ENCODE data around the gene GOLM1. TPM values are rescaled to one million over a fixed set of nuclear protein-coding genes. Genes with fewer than 3 reads are reported as not detected.

The GOLM1 gene
- total RNA-seq, 1 experiment from 2014 or later = 33.9 TPM

GRCh38 chr9:86141843-86142242 is 42.5 kb upstream of the GOLM1 start:
- intact Hi-C loops (cut with micrococcal nuclease) = no loop called here
- no peak for DNase-seq (ENCODE audit: unreplicated experiment)
- no peak overlapping the region for H3K4me3 Mint-ChIP-seq (ENCODE audit: unreplicated experiment)
- ChIA-PET CTCF (interaction anchor here (0.6 kb wide), 1 partner anchor 82 kb away, joined by 3 read pairs; no protein-coding TSS in a partner anchor), POLR2A (no interaction called here)
- peaks cover 9% of the 10 kb centered on the region for H3K4me1 Mint-ChIP-seq (ENCODE audit: insufficient read depth, unreplicated experiment)
- BruUV-seq (replicated peaks) = no TSS peak
- TF ChIP-seq CTCF (IDR thresholded peaks at IDR 0.05; ENCODE audit: unreplicated experiment) = no peak
- peaks cover 9% of the 10 kb centered on the region for H3K9me3 Mint-ChIP-seq (ENCODE audit: unreplicated experiment)
- no peaks in the 10 kb centered on the region for H3K36me3 Mint-ChIP-seq (ENCODE audit: insufficient read depth, unreplicated experiment)
- no peak overlapping the region for H3K27ac Mint-ChIP-seq (ENCODE audit: low read depth, unreplicated experiment)
- H3K27me3 Mint-ChIP-seq (ENCODE audit: insufficient read depth, unreplicated experiment) = no peaks in the 10 kb centered on the region

GRCh38 chr9:86135371-86135770 is 36.0 kb upstream of the GOLM1 start:
- no peaks in the 10 kb centered on the region for H3K27me3 Mint-ChIP-seq (ENCODE audit: insufficient read depth, unreplicated experiment)
- TF ChIP-seq CTCF (IDR thresholded peaks at IDR 0.05; ENCODE audit: unreplicated experiment) = no peak
- ChIA-PET POLR2A (no interaction called here), CTCF (interaction anchor here (0.7 kb wide), 1 partner anchor 35 kb away, joined by 4 read pairs; no protein-coding TSS in a partner anchor)
- H3K9me3 Mint-ChIP-seq (ENCODE audit: unreplicated experiment) = no peaks in the 10 kb centered on the region
- H3K36me3 Mint-ChIP-seq (ENCODE audit: insufficient read depth, unreplicated experiment) = no peaks in the 10 kb centered on the region
- no peaks in the 10 kb centered on the region for H3K4me1 Mint-ChIP-seq (ENCODE audit: insufficient read depth, unreplicated experiment)
- no peak overlapping the region for H3K4me3 Mint-ChIP-seq (ENCODE audit: unreplicated experiment)
- no peak for DNase-seq (ENCODE audit: unreplicated experiment)
- intact Hi-C loops (cut with micrococcal nuclease) = no loop called here
- no peak overlapping the region for H3K27ac Mint-ChIP-seq (ENCODE audit: low read depth, unreplicated experiment)
- no TSS peak for BruUV-seq (replicated peaks)

GRCh38 chr9:86134361-86134760 is 35.0 kb upstream of the GOLM1 start:
- POLR2A ChIA-PET = no interaction called here
- TF ChIP-seq CTCF (IDR thresholded peaks at IDR 0.05; ENCODE audit: unreplicated experiment) = no peak
- no peak for DNase-seq (ENCODE audit: unreplicated experiment)
- no peaks in the 10 kb centered on the region for H3K4me1 Mint-ChIP-seq (ENCODE audit: insufficient read depth, unreplicated experiment)
- no peak overlapping the region for H3K4me3 Mint-ChIP-seq (ENCODE audit: unreplicated experiment)
- no peaks in the 10 kb centered on the region for H3K36me3 Mint-ChIP-seq (ENCODE audit: insufficient read depth, unreplicated experiment)
- no peaks in the 10 kb centered on the region for H3K27me3 Mint-ChIP-seq (ENCODE audit: insufficient read depth, unreplicated experiment)
- CTCF ChIA-PET = no interaction called here
- intact Hi-C loops (cut with micrococcal nuclease) = no loop called here
- H3K27ac Mint-ChIP-seq (ENCODE audit: low read depth, unreplicated experiment) = no peak overlapping the region
- no peaks in the 10 kb centered on the region for H3K9me3 Mint-ChIP-seq (ENCODE audit: unreplicated experiment)
- no TSS peak for BruUV-seq (replicated peaks)

GRCh38 chr9:86128235-86128822 is 29.0 kb upstream of the GOLM1 start:
- ChIA-PET CTCF (interaction anchor here (0.6 to 1.0 kb wide), 3 partner anchors 30 to 97 kb away, joined by 3 to 6 read pairs (median 4); partner anchors contain the start of gene GOLM1), POLR2A (interaction anchor here (2.9 kb wide), 1 partner anchor 29 kb away, joined by 26 read pairs; the partner anchor contains the start of gene GOLM1)
- peak overlapping the region; percentile 90 for H3K27ac Mint-ChIP-seq (ENCODE audit: low read depth, unreplicated experiment)
- H3K36me3 Mint-ChIP-seq (ENCODE audit: insufficient read depth, unreplicated experiment) = no peaks in the 10 kb centered on the region
- intact Hi-C loops (cut with micrococcal nuclease) = no loop called here
- no peaks in the 10 kb centered on the region for H3K9me3 Mint-ChIP-seq (ENCODE audit: unreplicated experiment)
- H3K27me3 Mint-ChIP-seq (ENCODE audit: insufficient read depth, unreplicated experiment) = no peaks in the 10 kb centered on the region
- no peak for DNase-seq (ENCODE audit: unreplicated experiment)
- H3K4me3 Mint-ChIP-seq (ENCODE audit: unreplicated experiment) = no peak overlapping the region
- H3K4me1 Mint-ChIP-seq (ENCODE audit: insufficient read depth, unreplicated experiment) = peaks cover 13% of the 10 kb centered on the region
- no TSS peak for BruUV-seq (replicated peaks)
- no peak for TF ChIP-seq CTCF (IDR thresholded peaks at IDR 0.05; ENCODE audit: unreplicated experiment)
